CD4-positive, alpha-beta T cell treated with Interferon alpha-2 for 1 hour (primary cell): ENCODE results near the gene CST7.

Experiments
- DNase-seq, 2 donors: peaks; one replicate each; pipeline ENCODE4 v3.0.0-alpha.2; 2020 to 2022

Gene CST7

DNA sequence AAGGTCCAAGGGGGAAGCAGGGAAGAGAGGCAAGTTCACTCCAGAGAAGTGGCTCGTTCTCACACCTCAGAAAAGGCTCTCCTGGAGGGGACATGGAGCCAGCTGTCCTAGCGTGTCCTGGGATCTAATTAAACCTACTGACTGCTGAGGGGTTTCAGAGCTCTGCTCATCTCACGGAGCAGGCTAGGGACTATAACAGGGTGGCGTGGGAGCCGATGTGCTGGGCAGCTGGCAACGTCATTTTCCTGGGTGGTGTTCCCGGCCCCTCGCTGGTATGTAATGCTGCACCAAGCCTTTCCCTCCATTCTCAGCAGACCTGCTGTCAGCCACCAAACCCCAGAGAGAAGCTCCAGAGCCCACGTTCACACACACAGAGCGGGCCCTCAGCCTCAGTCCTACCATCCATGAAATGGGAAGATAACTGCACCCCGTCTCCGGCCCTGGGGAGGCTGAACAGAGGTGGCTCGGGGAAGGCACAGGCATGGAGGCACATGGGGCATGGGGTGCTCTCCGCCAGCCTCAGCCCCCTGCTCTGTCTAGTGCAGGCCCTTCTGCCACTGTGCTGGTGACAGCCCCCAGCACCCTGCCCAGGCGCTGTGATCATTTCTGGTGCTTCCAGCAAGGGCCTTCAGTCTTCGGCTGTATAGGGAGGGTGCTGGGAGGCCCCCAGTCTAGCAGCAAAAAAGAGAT lies 1.9 kb downstream of the CST7 start:
- no peak for DNase-seq

- no peak for DNase-seq
Measured at GRCh38 chr20:24951536-24952083, 2.5 kb downstream of the CST7 start.

DNA sequence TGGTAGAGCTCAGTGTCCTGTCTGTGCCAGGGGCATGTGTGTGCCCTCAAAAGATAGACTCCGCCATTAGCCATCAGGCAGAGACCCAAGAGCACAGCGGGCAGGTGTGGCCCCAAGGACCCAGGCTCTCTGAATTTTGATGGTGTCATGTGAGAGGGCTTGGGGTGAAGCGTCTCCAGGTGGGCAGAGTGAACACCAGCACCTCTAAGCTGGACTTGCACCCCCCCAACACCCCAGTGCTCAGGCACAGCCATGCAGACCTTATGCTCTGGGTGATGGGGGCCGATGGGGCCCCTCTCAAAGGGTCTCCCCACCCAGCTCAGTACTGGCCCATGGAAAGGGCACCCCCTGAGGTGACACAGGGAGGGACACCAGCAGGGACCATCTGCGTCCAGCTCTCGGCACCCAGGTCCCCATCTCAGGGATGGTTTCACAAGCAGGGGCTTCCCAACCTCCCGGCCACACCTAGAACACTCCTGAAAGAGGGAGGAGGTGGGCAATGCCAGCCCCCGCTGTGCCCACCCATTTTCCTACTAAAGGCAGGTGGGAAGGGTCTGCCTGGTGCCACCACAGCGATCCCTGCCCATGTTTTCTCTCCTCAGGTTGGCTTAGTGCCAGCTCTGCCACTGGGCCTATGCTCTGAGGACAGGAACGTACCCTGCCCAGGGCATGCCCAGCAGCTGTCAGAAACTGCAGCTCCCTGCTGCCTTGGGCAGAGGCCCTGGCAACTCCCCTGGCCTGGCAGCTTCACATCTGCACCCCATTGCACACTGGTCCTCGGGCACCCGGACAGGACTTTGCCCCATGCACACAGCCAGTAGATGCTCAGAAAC lies 3.5 kb downstream of the CST7 start:
- DNase-seq: no peak

GRCh38 chr20:24953209-24953575 lies 4.1 kb downstream of the CST7 start:
- no peak for DNase-seq

- DNase-seq: peak; percentile 57 to 58
Measured at GRCh38 chr20:24953621-24954133, 4.6 kb downstream of the CST7 start.

DNA sequence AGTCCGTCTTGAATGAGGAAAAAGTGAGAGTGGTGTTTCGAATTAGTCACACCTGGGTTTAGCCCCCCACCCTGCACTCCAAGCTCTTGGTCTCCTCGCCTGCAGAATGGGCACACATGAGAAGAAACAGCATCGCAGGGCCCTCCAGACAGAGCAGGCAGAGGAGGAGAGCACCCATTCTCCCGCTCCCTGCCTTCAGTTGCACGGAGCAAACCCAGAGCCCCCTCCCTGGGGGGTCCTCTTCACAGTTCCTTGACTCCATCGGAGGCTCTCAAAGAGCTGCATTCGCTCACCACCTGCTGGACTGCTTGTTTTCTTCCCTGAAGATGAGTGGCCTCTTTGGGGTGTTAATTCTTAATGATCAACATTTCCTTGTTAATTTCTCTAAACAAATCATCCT lies 5.1 kb downstream of the CST7 start:
- no peak for DNase-seq

DNA sequence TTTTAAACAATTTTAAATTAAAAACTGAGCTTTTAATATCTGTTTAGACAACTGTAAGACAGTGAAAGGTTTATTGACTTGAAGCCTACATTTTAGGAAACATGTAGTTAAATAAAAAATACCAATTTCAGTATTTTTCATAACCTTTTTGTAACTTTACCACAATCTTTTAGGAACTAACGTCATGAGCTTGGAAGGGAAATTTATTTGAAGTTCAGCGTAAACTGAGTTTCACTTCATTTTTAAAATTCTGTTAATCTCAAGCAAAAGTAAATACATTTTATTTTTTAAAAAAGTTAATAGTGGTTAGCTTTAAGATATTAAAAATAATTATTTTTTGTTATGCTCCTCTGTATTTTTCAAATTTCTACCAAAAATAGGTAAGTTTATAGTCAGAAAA lies 5.5 kb downstream of the CST7 start:
- no peak for DNase-seq

- DNase-seq: peak in 1 of 2 donors; percentile 51
Measured at GRCh38 chr20:24955045-24955444, 6.0 kb downstream of the CST7 start.

DNA sequence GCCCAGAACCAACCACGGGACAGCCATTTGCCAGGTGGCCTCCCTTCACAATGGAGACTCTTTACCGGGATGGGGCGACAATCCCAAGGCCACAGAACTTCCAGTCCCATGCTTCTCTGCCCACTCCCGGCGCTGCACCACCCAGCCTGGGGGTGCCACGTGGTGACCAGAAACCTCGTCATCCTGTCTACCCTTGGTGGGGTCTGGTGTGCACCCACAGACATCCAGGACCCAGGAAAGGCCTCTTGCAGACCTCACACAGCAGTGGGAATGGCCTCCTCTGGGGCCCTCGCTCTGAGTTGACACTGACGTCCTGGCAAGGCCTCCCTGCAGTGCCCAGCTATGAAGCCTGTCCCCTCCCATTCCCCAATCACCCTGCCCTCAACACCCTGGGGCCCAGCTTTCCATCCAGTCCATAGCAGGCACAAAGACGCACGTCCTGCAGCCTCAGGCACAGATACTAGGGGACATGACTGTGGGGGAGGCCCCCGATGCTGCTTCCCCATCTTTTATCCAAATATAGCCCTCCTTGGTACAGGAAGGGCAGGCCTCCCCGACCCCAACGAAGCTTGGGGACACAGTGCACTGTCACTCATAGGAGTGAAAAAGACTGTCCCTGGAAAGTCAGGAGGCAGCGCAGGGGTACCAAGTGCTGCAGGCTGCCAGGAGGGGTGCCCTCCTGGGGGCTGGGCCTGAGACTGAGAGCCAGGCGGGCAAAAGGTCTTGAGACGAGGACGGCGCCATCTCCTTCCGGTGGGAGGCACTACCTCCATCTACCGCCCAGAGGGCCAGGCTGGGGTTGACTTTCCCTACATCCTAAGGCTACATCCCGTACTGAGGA lies 7.2 kb downstream of the CST7 start:
- no peak for DNase-seq

DNA sequence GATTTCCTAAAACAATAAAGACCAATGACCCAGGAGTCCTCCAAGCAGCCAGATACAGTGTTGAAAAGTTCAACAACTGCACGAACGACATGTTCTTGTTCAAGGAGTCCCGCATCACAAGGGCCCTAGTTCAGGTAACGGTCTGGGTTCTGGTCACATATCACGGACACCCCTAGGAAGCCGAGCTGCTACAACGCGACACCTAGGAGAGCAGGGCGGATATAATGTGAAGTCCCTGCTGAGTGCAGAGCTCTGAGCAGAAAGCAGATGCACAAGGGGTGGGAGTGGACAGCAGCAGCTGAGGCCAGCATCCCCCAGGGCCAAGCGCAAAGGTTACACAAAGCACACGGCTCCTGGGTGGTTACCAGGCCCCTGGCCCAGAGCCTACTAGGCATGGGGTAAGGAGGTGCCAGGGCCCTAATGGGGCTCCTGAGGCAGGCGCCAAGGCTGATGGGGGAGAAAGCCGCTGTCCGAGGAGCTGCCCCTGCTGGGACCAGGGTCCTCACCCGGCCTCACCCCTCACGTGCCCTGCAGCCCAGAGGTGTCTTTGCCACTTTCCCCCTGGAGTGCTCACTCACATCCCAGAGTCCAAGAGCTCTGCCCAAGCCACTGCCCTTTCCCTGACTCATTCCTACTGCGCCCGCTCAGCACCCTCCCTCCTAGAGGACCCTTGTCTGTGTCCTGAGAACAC lies 8.4 kb downstream of the CST7 start:
- DNase-seq: no peak

- no peak for DNase-seq
Measured at GRCh38 chr20:24958506-24959385, 9.7 kb downstream of the CST7 start.

- DNase-seq: no peak
Measured at GRCh38 chr20:24959591-24960301, 10.7 kb downstream of the CST7 start.

- DNase-seq: no peak
Measured at GRCh38 chr20:24960302-24960801, 11.3 kb downstream of the CST7 start.

DNA sequence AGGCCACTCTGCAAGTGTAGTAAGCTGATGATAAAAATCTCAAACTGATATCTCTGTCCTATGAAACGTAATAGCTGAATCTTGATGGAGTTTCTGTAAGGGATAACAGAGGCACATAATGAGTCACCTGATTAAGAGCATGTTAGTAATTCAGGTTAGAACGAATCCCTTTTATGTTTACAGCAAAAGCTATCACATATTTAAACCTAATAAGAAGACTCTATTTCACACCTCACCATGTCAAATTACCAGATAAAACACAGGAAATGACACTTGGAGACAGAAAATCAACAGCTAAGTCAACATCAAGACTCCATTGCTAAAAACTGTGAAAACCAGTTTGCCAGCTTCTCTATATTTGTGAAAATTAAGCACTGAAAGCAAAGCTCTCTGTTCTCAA lies 11.8 kb downstream of the CST7 start:
- DNase-seq: peak in 1 of 2 donors; percentile 71

DNA sequence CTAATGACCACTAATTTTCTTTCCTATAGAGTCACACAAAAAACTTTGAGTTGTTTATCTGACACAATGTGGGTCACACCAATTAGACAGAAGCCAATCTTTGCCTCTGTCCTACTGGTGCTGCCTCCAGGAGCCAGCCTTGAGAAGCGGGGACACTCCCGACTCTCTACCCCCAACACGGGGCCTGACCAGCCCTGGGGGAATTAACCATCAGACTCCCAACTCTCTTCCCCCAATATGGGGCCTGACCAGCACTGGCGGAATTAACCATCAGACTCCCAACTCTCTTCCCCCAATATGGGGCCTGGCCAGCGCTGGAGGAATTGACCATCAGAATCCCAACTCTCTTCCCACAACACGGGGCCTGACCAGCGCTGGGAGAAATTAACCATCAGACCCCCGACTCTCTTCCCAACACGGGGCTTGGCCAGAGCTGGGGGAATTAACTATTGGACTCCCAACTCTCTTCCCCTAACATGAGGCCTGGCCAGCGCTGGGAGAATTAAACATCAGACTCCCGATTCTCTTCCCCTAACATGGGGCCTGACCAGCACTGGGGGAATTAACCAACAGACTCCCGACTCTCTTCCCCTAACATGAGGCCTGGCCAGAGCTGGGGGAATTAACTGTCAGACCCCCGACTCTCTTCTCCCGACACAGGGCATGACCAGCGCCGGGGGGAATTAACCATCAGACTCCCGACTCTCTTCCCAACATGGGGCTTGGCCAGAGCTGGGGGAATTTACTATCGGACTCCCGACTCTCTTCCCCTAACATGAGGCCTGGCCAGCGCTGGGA lies 12.5 kb downstream of the CST7 start:
- peak in 1 of 2 donors; percentile 34 for DNase-seq

DNA sequence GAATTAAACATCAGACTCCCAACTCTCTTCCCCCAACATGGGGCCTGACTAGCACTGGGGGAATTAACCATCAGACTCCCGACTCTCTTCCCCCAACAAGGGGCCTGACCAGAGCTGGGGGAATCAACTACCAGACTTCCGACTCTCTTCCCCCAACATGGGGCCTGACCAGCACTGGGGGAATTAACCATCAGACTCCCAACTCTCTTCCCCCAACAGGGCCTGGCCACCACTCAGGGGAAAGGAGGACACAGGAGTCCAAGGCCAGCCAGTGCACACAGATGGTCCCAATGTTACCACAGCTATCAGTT lies 13.1 kb downstream of the CST7 start:
- no peak for DNase-seq

DNA sequence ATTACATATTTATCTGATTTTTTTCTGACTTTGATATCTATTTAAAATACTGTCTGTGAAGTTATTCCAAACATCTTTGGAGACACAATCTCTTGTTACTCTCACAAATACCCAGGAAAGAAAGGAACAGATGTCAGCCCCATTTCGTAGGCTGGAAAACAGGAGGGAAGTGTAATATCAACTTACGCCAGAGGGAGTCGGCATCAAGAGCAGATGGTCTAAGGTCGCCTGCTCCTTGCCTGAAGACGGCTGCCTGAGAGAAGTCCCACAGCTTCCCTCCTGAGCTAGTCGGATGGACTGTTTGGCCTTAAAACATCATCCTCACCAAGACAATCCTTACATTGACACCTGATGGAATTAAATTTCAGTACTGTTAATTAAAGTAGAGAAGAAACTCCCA lies 13.4 kb downstream of the CST7 start:
- DNase-seq: no peak

DNA sequence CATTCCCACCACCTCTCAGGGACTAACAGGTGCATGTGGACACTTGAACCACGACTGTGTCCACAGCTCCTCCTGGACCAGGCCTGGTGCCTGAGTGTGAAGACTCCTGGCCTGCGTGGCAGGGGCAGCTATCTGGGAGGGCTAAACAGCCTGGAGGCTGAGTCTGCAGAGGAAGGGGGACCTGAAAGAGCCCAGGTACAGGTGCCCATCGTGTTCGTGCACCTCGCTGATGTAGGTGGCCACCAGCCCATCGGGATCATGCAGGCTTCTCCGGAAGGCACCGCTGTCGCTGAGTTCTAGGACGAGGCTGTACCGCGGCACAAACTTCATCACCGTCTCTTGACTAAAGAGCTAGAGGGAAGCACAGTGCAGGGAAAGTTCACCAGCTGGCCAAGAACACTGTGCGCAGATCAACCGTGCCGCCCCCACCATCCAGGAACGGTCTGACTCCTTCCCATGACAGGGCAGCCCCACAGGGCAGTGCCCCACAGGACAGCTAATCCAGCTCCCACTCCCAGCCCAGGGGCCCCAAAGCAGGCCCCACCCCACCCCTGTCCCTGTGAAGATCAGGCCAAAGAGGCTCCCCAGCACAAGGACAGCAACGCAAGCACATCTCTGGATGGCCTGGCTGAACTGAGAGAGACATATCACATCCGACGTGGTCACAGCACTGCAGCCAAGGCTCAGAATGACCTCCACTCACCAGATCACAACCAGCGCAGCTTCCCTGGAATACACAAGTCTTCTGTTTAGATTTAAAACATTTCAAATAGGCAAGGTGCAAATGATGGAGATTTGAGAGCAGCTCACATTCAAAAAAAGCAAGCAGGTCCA lies 14.8 kb downstream of the CST7 start:
- no peak for DNase-seq

DNA sequence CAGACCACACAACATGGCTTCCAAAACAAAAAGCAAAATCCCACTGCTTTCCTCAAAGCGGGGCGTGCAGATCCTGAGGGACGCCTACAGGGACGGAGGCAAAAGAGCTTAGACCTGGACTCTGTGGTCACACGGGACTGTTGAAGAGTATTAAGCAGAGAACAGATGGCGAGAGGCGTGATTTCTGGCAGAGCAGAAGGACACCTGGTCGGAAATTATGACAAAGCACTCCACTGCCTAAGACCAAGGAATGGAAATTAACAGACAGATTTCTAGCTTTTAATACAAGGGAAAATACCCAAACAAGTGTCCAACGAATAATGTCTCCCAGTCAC lies 15.4 kb downstream of the CST7 start:
- DNase-seq: no peak
